ENCODE measurements around the gene THUMPD2.

GRCh38 chr2:39738936-39739335 lies 40.1 kb downstream of the THUMPD2 start:
- TF ChIP-seq CTCF (IDR thresholded peaks at IDR 0.05) (no peak), USF2 (CRISPR knock-in tag; IDR thresholded peaks at IDR 0.05) (no peak), GABPB1 (CRISPR knock-in tag; IDR thresholded peaks at IDR 0.05) (no peak), MXD4 (CRISPR knock-in tag; IDR thresholded peaks at IDR 0.05; ENCODE audit: borderline replicate concordance) (no peak), E2F1 (CRISPR knock-in tag; IDR thresholded peaks at IDR 0.05) (no peak), HMGXB4 (CRISPR knock-in tag; IDR thresholded peaks at IDR 0.05) (no peak), NFYB (CRISPR knock-in tag; conservative IDR thresholded peaks at IDR 0.05; ENCODE audit: low read depth) (no peak), RORB (CRISPR knock-in tag; IDR thresholded peaks at IDR 0.05) (no peak), ATF3 (CRISPR knock-in tag; conservative IDR thresholded peaks at IDR 0.05) (no peak), MYBL2 (CRISPR knock-in tag; IDR thresholded peaks at IDR 0.05) (no peak)
- TF ChIP-seq, protein P1, sequence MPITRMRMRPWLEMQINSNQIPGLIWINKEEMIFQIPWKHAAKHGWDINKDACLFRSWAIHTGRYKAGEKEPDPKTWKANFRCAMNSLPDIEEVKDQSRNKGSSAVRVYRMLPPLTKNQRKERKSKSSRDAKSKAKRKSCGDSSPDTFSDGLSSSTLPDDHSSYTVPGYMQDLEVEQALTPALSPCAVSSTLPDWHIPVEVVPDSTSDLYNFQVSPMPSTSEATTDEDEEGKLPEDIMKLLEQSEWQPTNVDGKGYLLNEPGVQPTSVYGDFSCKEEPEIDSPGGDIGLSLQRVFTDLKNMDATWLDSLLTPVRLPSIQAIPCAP (CRISPR knock-in tag; IDR thresholded peaks at IDR 0.05): no peak
- TF ChIP-seq, protein P2, sequence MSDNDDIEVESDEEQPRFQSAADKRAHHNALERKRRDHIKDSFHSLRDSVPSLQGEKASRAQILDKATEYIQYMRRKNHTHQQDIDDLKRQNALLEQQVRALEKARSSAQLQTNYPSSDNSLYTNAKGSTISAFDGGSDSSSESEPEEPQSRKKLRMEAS (CRISPR knock-in tag; IDR thresholded peaks at IDR 0.05): no peak
- TF ChIP-seq, protein P3, sequence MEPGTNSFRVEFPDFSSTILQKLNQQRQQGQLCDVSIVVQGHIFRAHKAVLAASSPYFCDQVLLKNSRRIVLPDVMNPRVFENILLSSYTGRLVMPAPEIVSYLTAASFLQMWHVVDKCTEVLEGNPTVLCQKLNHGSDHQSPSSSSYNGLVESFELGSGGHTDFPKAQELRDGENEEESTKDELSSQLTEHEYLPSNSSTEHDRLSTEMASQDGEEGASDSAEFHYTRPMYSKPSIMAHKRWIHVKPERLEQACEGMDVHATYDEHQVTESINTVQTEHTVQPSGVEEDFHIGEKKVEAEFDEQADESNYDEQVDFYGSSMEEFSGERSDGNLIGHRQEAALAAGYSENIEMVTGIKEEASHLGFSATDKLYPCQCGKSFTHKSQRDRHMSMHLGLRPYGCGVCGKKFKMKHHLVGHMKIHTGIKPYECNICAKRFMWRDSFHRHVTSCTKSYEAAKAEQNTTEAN (CRISPR knock-in tag; IDR thresholded peaks at IDR 0.05): no peak
